Right atrium auricular region (tissue), 2 donors: Measurements from ENCODE around the gene LAMA2. TPM values are rescaled to one million over a fixed set of nuclear protein-coding genes. Genes with fewer than 3 reads are reported as not detected.

Experiments
- DNase-seq: peaks from one replicate; pipeline ENCODE4 v3.0.0-alpha.2; 2019; ENCODE audit warnings: low spot score
- H3K27ac ChIP-seq, 2 donors: fragments of 200-600 bp; sonication (generic); 1 replicate in 1 of 2; 2 replicates in 1 of 2; pipeline ENCODE4 v1.5.1; 2016 to 2019
- H3K27me3 ChIP-seq, 2 donors: fragments of 200-600 bp; sonication (generic); one replicate each; pipeline versions ENCODE4 v1.5.1 to v1.6.0; 2017 to 2019
- H3K36me3 ChIP-seq: fragments of 200-600 bp; sonication (generic); one replicate; pipeline ENCODE4 v1.5.1; 2016
- H3K4me1 ChIP-seq, 2 donors: fragments of 200-600 bp; sonication (generic); one replicate each; pipeline versions ENCODE4 v1.5.1 to v1.6.0; 2017 to 2019
- H3K4me3 ChIP-seq, 2 donors: fragments of 200-600 bp; sonication (generic); 1 replicate in 1 of 2; 2 replicates in 1 of 2; pipeline ENCODE4 v1.5.1; 2017 to 2019; ENCODE audit warnings: mild to moderate bottlenecking in 1 of 2, moderate library complexity in 1 of 2
- H3K9me3 ChIP-seq, 2 donors: fragments of 200-600 bp; sonication (generic); one replicate each; pipeline ENCODE4 v1.5.1; 2019
- total RNA-seq, 2 donors: library from RNA; depleted of rRNA; stranded (reverse); fragments of >200 nt; gene quantifications; one replicate each; pipeline ENCODE4 v1.1.0, GENCODE V29; 2016
- TF ChIP-seq, protein P1 (sequence below), 2 donors: fragments of 200-600 bp; sonication (generic); IDR thresholded peaks; one replicate each; pipeline ENCODE4 v1.5.1; 2019; ENCODE audit warnings: antibody characterized with exemption in 2 of 2

LAMA2 gene
- total RNA-seq, 2 donors from 2014 or later: 150 to 166 TPM

DNA sequence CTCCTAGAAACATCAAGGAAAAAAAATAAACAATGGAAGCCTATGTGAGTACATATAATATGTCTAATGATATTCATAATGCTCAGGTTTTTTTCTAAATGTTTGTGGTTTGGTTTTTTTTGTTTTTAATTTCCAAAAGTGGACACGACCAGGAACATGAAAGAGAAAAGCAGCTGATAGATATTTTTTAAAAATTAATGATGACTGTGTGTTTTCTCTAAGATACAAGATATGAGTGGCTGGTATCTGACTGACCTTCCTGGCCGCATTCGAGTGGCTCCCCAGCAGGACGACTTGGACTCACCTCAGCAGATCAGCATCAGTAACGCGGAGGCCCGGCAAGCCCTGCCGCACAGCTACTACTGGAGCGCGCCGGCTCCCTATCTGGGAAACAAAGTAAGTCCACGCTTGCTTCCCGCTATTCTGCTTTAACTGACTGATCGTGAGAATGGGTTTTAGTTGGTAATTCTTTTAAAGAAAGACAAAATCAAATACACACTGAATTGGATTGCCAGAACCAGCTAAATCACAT is 309.6 kb downstream of the LAMA2 start:
- H3K36me3 ChIP-seq: peaks cover 45% of the 10 kb centered on the region
- no peak overlapping the region for H3K4me3 ChIP-seq
- DNase-seq: no peak

DNA sequence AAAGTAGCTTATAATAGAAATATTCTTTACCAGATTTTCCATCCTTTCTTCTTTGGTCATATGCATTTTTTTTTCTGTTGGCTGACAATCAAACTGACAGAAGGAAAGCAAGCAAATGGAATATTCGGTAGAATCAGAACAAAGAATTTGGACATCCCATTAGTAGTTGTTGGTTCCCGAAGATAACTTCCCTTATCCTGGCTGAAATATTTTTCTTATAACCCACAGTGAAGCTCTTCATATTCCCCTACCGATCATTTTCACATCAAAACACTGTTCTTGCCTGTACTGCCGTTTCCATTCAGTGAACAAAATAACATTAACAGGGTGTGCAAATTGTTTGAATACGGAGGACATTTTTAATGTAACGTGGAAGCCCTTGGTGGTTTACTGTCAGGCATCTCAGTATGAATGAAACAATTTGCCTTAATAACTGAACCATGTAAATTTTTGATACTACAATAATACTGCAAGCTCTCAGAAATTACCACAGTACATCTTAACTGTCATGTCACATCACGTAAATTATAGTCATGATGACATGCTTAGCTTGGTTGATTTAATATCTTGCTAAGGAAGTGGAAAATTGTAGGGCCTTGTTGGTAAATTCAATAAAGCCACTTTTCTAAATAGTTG is 311.5 kb downstream of the LAMA2 start:
- H3K27ac ChIP-seq: no peak overlapping the region

More for the DNA sequence above, 309.6 kb downstream of the LAMA2 start:
- H3K9me3 ChIP-seq: no peaks in the 10 kb centered on the region
- H3K27ac ChIP-seq: no peak overlapping the region
- no peaks in the 10 kb centered on the region for H3K27me3 ChIP-seq
- TF ChIP-seq, protein P1, sequence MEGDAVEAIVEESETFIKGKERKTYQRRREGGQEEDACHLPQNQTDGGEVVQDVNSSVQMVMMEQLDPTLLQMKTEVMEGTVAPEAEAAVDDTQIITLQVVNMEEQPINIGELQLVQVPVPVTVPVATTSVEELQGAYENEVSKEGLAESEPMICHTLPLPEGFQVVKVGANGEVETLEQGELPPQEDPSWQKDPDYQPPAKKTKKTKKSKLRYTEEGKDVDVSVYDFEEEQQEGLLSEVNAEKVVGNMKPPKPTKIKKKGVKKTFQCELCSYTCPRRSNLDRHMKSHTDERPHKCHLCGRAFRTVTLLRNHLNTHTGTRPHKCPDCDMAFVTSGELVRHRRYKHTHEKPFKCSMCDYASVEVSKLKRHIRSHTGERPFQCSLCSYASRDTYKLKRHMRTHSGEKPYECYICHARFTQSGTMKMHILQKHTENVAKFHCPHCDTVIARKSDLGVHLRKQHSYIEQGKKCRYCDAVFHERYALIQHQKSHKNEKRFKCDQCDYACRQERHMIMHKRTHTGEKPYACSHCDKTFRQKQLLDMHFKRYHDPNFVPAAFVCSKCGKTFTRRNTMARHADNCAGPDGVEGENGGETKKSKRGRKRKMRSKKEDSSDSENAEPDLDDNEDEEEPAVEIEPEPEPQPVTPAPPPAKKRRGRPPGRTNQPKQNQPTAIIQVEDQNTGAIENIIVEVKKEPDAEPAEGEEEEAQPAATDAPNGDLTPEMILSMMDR (IDR thresholded peaks at IDR 0.05): no peak
- H3K4me1 ChIP-seq: peaks cover 0 to 8% of the 10 kb centered on the region in 2 donors

DNA sequence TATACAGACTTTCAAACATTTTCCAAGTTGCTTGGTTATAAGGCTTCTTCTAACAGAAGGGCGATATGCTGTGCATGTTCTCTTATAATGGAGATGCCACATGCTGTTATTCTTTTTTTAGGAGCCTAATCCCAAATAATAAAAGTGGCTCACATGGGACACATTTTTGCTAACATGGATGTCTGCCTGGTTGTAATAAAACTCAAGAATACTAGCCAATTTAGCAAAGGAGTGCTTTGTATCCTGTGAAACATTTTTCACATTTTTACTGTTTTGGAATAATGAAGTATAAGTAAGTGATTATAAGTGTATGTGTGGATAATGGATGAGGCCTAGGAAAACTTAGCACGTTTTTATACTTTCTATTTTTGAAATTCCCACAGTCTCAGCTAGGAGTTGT is 312.2 kb downstream of the LAMA2 start:
- Histone ChIP-seq H3K9me3 (no peaks in the 10 kb centered on the region), H3K27ac (peak overlapping the region in 1 of 2 donors; percentile 9), H3K27me3 (no peaks in the 10 kb centered on the region), H3K4me1 (peaks cover 0 to 8% of the 10 kb centered on the region in 2 donors), H3K36me3 (peaks cover 41% of the 10 kb centered on the region), H3K4me3 (no peak overlapping the region)
- TF ChIP-seq, protein P1 (IDR thresholded peaks at IDR 0.05): no peak
- no peak for DNase-seq

More for the DNA sequence above, 311.5 kb downstream of the LAMA2 start:
- peaks cover 45% of the 10 kb centered on the region for H3K36me3 ChIP-seq
- no peak for DNase-seq
- peaks cover 0 to 8% of the 10 kb centered on the region in 2 donors for H3K4me1 ChIP-seq
- TF ChIP-seq, protein P1 (IDR thresholded peaks at IDR 0.05): no peak
- no peaks in the 10 kb centered on the region for H3K27me3 ChIP-seq
- H3K4me3 ChIP-seq: no peak overlapping the region
- H3K9me3 ChIP-seq: no peaks in the 10 kb centered on the region

GRCh38 chr6:129195643-129196042 is 312.7 kb downstream of the LAMA2 start:
- Histone ChIP-seq H3K27ac (peak overlapping the region in 1 of 2 donors; percentile 9), H3K27me3 (no peaks in the 10 kb centered on the region), H3K9me3 (no peaks in the 10 kb centered on the region), H3K4me1 (peaks cover 0 to 8% of the 10 kb centered on the region in 2 donors), H3K4me3 (no peak overlapping the region), H3K36me3 (peaks cover 36% of the 10 kb centered on the region)
- TF ChIP-seq, protein P1 (IDR thresholded peaks at IDR 0.05): no peak
- no peak for DNase-seq

- peak overlapping the region in 1 of 2 donors; percentile 1 for H3K27ac ChIP-seq
- H3K4me1 ChIP-seq: peaks cover 0 to 8% of the 10 kb centered on the region in 2 donors
- H3K9me3 ChIP-seq: no peaks in the 10 kb centered on the region
- no peaks in the 10 kb centered on the region for H3K27me3 ChIP-seq
- H3K36me3 ChIP-seq: peaks cover 21% of the 10 kb centered on the region
- DNase-seq: no peak
- TF ChIP-seq, protein P1 (IDR thresholded peaks at IDR 0.05): no peak
- H3K4me3 ChIP-seq: no peak overlapping the region
These were observed 314.2 kb downstream of the LAMA2 start for GRCh38 chr6:129197154-129197553.
